ENCODE results near the gene TAF11. TPM values are rescaled to one million over a fixed set of nuclear protein-coding genes. Genes with fewer than 3 reads are reported as not detected.
A peak's percentile ranks its signal among the peaks of the same experiment; 100 is the strongest.
"Not testable (repeated sequence)": the region's sequence is repeated elsewhere in the genome, so short reads cannot be mapped to it uniquely, and the experiment has no call there.

TAF11 gene, protein sequence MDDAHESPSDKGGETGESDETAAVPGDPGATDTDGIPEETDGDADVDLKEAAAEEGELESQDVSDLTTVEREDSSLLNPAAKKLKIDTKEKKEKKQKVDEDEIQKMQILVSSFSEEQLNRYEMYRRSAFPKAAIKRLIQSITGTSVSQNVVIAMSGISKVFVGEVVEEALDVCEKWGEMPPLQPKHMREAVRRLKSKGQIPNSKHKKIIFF
- polyA plus RNA-seq (ENCODE audit: insufficient read length in 4 of 4) = 10 to 100 TPM; 44.1 to 51.5 (median 48.6) TPM

DNA sequence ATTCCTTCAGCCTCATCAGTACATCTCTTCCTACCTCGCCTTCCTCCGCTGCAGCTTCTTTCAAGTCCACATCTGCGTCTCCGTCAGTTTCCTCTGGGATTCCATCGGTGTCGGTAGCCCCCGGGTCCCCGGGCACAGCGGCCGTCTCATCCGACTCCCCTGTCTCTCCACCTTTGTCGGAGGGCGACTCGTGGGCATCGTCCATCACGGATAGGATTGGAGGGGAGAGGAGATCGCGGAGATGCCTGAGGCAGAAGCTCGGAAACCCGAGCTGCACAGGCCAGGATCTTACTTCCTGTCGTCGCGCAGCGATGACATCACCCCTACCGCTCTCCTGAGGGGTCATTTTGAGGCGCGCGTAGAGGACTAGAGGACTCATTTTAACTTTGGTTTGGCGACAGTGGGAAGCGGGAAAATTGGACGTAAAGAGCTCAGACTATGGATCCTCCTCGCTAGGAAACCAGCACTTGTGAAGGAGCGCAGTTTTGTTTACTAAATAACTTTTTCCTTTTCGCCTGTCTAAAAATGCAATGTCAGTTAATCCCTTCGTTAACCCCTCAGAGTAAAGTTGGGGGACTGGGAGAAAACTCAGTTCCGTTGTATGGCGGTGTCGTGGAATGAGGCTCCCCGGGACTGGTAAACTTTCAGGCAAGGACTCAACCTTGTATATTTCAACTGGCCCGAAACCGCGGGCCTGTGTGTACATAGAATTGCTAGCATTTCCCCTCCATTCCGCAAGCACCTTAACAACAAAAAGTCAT is at the start of gene TAF11:
Gene TAF11, minus strand, starts transcription at position 290 of the 761 bp plus-strand sequence. Its CDS starts 85 bp downstream, at position 205.
- DNase-seq (ENCODE audit: low read depth in 4 of 4, low spot score in 3 of 4) = peak; percentile 92 to 94 (median 94)

DNA sequence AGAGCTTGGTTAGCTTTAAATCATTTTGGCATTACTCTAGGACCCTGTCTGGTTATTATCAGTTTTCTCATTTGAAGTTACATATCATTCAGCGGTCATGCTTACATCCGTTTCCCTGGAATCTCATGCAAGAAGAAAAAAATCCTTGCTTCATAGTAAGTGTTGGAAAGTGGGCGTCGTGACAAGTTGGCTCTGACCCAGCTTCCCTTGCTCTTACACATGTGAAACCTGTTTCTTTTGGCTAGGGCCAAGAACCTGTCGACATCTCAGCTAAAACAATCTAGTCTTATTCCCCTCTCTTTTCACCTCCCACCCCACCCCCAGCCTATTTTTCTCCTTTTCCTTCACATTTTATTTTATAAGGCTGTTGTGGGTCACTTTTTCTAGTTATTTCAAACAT is 46.7 kb upstream of the TAF11 start:
- peak in 3 of 4 donors; percentile 35 to 45 (median 38) for DNase-seq (ENCODE audit: low read depth in 4 of 4, low spot score in 3 of 4)

DNA sequence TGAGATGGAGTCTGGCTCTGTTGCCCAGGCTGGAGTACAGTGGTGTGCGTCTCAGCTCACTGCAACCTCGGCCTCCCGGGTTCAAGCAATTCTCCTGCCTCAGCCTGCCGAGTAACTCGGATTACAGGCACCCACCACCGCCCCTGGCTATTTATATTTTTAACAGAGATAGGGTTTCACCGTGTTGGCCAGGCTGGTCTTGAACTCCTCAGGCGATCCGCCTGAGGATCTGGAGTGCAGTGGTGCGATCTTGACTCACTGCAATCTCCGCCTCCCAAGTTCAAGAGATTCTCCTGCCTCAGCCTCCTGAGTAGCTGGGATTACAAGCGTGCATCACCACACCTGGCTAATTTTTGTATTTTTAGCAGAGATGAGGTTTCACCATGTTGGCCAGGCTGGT is 44.4 kb upstream of the TAF11 start:
- not testable (repeated sequence) for DNase-seq (ENCODE audit: low read depth in 4 of 4, low spot score in 3 of 4)

DNA sequence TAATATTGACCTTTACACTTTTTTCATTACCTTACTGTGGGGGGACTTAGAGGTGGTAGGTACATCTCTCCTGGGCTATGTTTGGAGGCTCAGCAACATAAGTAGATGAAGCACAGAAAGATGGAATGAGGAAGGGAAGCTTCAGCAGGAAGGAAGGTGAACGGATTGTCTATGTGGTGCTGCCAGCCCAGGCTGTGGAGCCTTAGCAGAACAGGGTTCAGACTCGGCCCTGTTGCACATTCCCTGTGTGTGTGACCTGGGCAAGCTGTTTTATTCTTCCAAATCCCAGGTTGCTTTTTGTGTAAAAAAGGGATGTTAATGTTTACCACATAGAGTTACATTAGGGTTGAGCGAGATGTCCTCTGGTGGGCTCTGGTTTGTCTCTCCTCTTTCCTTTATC is 42.4 kb upstream of the TAF11 start:
- DNase-seq (ENCODE audit: low read depth in 4 of 4, low spot score in 3 of 4) = no peak

DNA sequence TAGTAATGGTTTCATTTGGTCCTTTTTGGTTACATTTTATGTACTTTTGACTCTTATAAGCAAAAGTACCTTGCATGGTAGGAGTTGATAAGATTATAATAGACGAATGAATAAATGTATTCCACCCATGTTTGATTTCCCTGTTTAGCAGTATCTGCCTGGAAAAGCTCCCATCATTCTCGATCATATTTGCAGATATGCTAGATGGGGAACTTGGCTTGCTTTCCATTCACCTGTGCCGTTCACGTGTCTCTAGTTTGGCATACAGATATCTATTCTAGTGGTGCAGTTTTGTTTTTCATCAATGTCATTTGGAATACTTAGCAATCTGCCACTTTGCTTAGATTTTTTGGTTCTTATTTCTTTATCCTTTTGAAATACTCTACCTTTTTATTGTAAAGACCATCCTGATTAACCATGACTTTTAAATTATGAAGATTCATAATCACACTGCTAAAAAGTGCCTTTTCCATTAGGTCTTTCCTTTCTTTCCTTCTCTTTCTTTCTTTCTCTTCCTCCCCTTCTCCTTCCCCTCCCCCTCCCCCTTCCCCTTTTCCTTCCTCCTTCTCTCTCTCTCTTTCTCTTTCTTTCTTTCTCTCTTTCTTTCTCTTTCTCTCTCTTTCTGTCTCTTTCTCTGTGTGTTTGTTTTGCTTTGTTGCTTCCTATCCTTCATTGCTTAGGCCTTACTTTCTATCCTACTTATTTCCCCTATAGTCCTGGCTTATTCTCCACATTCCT is 41.6 kb upstream of the TAF11 start:
- DNase-seq (ENCODE audit: low read depth in 4 of 4, low spot score in 3 of 4) = no peak

DNA sequence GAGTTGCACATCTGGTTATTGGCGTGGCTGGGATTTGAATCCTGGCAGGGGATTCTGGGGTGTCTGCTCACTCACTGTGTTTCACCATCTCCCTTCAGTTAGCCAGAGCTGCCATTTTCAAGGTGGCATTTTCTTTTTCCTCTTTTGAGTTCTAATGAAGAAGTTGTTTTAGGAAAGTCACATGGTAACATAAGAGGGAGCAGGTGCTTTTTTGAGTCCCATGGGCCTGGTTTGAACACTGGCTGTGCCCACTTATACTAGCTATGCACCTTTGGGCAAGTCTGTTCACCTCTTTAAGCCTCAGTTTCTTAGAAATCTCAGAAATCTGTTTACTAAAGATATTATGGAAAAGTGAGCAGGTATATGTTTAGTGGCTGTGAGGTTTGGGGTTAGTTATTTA is 40.9 kb upstream of the TAF11 start:
- no peak for DNase-seq (ENCODE audit: low read depth in 4 of 4, low spot score in 3 of 4)

DNA sequence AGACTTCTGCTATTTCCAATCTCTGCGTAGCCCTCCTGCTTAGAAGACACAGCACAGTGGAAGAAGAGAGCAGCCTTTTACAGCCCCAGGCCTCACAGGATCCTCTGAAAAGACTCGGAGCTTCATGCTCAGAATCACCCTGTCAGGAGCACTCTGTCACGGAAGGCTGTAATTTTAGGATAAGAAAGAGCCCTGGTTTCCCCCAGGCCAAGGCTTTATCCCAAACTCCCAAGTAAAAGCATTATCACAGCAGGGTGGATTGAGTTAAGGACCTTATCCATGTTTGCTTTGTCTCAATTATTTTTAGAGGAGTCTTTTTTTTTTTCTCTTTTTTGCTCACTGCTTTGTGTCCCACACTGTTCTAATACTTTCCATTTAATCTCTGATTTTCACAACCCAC is 40.4 kb upstream of the TAF11 start:
- DNase-seq (ENCODE audit: low read depth in 4 of 4, low spot score in 3 of 4) = no peak

DNA sequence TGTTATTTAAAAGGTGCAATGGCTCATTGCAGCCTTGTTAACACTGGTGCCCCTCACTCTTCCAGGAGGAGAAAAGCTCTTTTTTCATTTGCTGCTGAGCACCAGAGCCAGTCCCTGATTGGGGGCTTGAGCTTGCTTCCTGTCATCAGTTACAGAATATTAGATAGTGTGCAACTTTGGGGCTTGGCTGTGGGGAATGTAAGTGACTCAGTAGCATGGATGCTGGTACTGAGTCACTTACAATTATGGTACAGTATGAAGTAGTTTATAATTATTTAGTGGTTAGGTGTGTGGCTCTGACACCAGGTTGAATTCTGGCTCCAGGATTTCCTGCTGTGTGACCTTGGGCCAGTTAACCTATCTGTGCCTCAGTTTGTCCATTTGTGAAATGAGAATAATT is 38.8 kb upstream of the TAF11 start:
- no peak for DNase-seq (ENCODE audit: low read depth in 4 of 4, low spot score in 3 of 4)

DNA sequence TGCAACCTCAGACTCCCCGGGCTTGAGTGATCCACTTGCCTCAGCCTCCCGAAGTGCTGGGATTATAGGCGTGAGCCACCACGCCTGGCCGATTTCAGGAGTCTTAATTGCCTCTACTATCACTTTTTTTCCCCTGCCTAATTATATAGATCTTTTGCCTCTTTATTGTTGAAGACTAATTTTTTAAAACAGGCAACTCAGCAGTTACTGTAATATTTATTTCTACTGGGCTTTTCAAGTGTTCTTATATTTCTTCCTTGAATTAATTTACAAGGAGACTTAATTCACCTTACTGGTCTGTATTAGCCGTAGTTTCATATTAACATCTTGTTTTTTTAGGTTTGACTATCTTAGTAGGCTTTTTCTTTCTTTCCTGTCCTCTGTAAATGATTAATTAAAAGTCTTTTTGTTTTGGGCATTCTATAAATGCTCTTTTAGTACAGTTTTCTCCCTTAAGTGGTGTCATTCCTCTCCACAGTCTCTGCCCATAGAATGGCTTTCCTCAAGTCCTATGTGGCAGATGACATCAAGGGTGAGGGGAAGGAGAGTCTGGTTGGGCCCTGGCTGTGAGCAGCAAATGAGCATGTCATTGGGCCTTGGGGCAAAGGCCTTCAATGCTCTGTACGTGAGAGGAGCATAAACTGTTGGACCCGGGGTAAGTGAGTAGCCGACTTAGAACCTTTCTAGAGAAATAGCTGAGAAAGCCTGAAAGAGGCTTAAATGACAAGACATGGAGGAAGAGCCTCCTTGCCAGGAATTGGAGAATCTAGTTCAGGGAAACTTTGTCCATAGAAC is 37.2 kb upstream of the TAF11 start:
- no peak for DNase-seq (ENCODE audit: low read depth in 4 of 4, low spot score in 3 of 4)

DNA sequence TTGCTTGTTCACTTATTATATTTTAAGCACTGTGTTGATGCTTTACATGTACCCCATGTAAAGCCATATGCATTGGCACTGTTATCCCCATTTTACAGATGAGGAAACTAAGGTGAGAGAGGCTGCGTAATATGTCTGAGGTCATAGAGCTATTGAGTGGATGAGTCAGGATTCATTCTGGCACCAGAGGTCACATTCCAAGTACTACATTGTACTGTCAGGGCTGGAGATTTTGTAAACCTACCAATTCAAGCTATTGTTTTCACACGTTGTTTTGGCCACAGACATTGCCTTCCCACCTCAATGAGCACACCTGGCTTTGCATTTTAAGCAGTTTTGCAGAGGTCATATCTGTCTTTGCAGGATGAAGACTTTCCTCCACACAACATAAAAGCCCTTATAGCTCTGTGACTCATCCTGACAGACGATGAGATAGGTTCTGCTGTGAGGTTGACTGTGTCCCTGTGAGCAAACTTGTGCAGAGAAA is 34.4 kb upstream of the TAF11 start:
- no peak for DNase-seq (ENCODE audit: low read depth in 4 of 4, low spot score in 3 of 4)

DNA sequence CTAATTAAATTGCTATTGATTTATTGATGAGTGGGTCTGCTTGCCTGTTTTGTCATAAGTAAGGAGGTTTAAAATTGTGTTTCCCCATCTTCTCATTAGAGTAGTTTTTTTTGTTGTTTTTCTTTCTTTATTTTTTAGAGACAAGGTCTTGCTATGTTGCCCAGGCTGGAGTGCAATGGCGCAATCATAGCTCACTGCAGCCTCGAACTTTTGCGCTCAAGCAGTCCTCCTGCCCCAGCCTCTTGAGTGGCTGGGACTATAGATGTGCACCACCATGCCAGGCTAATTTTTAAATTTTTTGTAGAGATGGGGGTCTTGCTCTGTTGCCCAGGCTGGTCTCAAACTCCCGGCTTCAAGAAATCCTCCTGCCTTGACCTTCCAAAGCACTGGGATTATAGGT is 32.3 kb upstream of the TAF11 start:
- DNase-seq (ENCODE audit: low read depth in 4 of 4, low spot score in 3 of 4) = no peak

DNA sequence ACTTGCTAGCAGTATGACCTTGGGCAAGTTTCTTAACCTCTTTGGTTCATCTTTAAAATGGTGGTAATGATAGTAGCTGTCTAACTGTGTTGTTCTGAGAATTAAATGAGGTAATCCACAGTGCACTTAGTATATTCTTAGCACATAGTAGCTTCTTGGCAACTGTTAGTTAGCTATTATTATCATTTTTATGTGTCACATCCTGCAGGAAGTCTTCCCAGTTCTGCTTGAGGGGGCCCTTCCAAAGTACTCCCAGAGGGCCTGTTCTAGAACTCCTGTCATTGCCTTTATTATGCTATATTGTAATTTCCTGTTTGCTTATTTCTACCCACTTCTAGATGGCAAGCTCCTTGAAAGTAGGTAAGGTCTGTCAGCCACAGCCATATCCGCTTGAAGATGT is 31.8 kb upstream of the TAF11 start:
- DNase-seq (ENCODE audit: low read depth in 4 of 4, low spot score in 3 of 4) = no peak

DNA sequence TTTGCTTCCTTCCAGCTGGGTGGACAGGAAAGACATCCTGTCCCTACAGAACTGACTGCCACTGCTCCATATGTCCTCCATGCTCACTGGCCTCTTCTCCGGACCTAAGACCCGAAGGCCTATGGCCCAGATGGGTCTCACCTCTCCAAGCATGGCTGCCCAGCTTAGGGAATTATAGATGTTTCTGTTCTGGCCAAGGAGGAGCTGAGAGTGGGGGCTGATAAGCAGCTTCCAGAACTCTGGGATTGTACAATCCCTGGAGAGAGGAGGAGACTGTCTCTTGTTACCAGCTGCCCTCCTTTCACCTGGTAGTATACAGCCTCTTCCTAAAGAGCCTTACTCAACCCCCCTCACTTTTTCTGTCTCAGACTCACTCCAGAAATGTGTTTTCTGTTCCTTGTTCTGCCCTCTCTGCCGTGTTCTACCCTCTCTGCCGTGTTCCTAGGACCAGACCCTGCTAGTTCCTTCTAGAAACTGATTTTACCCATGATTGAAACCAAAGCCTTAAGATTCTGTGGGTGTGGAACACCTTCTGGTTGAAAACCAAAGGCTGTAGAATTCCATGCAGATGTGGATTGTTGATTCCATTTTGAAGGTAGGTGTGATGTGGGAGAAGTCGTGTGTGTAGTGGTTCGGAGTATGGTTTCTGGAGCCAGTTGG is 29.9 kb upstream of the TAF11 start:
- no peak for DNase-seq (ENCODE audit: low read depth in 4 of 4, low spot score in 3 of 4)

DNA sequence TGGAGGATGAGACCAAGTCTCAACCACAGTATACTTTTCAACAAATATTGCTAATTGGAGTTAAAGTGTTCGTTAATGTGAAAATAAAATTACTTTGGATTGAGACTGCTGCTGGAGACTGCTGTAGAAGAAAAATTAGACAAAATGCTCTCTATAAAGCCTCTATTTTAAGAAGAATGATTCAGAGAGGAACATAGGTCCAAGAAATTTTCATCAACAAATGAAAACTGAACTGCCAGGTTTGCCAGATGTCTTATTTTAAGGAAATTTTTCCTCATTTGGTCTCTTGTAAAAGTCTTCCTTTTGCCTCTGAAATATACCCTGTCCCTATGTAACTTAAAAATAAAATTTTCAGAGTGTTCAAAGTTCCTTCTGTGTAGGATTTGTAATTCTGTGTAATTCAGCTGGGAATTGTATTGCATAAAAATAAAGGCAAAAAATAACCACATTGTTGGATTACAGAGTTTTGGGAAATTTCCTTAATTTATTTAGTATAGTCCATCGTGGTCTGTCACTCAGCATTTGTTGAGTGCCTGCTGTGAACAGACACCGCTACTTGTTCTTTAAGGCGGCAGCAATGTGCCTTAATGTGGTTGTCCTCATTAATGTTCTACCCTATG is 28.6 kb upstream of the TAF11 start:
- no peak for DNase-seq (ENCODE audit: low read depth in 4 of 4, low spot score in 3 of 4)

DNA sequence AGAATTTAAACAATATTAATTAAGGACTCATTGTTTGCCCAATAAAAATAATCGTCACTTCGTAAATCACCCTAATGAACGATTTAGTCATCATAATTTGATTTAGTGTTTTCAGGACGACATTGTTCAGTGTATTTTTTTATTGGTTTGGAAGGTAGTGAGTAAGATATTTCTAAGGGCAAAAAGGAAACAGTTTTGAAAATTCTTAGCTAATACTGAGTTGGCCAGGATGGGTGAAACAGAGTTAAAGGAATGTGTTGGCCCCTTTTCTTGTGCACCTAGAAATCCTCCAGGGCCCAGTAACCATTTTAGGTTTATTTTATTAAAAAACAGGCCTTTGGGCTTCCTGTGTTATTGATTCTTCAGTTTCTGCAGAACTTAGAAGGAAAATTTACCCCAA is 26.5 kb upstream of the TAF11 start:
- no peak for DNase-seq (ENCODE audit: low read depth in 4 of 4, low spot score in 3 of 4)

DNA sequence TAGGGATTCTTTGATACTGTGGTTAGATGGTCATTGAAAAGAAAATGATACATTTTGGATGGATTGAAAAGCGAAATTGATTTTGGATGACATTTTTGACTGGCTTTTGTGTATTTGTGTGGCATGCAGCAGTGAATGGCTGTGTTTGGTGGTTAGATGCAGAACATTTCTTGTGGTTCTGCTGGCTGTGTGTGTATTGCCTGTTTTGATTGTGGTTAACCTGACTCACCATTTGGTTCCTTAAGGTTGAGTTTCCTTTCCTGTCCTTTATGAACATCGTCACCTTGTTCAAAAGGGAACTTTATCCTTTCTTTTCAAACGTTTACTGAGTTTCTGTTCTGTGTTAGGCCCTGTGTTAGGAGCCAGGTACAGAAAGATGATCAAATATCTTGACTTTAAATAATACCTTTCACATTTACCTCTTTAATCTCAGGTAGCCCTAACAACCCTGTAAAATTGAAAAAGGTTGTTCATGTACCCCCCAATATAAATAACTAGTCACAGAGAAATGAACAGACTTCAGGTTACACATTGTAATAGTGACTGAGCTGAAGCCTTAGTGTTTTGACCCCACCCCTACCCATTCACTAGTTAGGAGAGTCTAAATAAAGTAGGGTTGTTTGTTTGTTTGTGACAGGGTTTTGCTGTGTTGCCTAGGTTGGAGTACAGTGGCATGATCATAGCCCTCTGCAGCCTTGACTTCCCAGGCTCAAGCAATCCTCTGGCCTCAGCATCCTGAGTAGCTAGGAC is 25.0 kb upstream of the TAF11 start:
- no peak for DNase-seq (ENCODE audit: low read depth in 4 of 4, low spot score in 3 of 4)

DNA sequence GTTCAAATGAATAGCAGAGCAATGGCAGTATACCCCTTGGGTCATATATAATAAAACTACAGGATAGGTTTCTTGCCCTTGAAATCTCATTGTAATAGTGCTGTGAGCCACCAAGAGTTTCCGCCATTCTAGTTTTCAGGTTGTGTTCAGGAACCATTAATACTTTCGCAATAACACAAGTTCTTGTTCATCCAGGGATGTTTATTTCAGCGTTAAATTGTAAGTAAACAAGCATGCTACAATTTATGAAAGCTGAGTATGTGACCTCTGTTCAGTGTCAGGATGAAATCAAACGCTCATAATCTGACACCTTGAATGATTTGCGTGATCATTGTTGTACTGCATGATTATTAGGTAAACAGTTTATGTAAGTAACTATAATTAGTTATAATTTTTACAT is 24.0 kb upstream of the TAF11 start:
- no peak for DNase-seq (ENCODE audit: low read depth in 4 of 4, low spot score in 3 of 4)

DNA sequence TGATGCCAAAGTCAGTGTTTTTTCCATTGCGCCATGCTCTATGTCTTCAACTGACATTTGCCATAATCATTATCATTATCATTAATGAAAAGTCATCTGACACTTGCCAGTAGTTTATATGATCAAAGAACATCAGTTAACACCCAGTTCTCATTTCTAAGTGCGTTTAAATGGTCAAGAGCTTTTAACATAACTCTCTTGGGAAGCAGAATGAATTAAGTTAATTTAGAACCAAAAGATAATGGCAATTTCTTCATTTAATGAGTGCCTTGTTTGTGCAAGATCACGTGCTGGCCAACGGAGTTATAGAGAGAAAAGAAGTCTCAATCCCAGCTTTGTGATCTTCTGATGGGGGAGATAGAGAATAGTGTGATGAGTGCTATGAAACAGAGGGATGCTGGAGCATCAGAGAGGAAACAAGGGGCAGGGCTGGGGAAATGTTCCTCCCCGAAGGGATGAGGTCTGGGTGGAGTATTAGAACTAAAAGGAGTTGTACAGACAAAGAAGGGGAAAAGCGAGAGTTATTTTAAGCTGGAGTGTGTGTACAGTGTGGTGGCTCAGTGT is 21.6 kb upstream of the TAF11 start:
- DNase-seq (ENCODE audit: low read depth in 4 of 4, low spot score in 3 of 4) = no peak

DNA sequence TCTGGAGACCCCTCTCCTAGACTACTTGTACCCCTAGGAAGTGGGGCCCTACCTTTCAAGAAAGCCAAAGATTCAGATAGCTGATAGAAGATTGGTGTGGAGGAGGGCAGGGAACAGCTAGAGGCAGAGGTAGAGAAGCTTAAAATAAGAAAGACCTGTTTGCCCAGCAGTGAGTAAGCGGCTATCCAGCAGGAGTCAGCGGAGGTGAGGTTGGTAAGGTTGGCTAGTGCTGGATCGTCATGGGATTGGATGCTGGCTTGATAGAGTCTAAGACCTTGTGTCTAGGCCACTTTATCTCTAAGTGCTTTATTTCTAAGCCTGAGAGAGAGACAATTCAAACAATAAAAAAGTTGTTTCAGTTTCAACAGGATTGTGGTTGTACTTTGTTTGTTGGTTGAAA is 20.4 kb upstream of the TAF11 start:
- no peak for DNase-seq (ENCODE audit: low read depth in 4 of 4, low spot score in 3 of 4)

Data from right renal pelvis (tissue), 4 donors.